Gastrocnemius medialis (tissue), 4 donors: ENCODE data around the gene AK5. TPM values are rescaled to one million over a fixed set of nuclear protein-coding genes. Genes with fewer than 3 reads are reported as not detected.

Source experiments
- ATAC-seq, 2 donors: fragments of 150-250 bp; one replicate each; pipeline ENCODE4 v1.9.1; 2016
- DNase-seq, 2 donors: peaks; one replicate each; pipeline ENCODE4 v3.0.0-alpha.2; 2019
- H3K27ac ChIP-seq, 4 donors: fragments of 200-600 bp; sonication (generic); 1 replicate in 1 of 4; 2 replicates in 3 of 4; pipeline ENCODE4 v1.5.1; 2016 to 2018; ENCODE audit warnings: mild to moderate bottlenecking in 2 of 4, moderate library complexity in 1 of 4
- H3K27me3 ChIP-seq, 3 donors: fragments of 200-600 bp; sonication (generic) in 2 of 3; 1 replicate in 1 of 3; 2 replicates in 2 of 3; pipeline versions ENCODE4 v1.5.1 to v1.6.0; 2016 to 2019; ENCODE audit warnings: mild to moderate bottlenecking in 1 of 3, moderate library complexity in 1 of 3
- H3K36me3 ChIP-seq, 2 donors: fragments of 200-600 bp; sonication (generic) in 1 of 2; one replicate each; pipeline ENCODE4 v1.5.1; 2017 to 2018
- H3K4me1 ChIP-seq, 2 donors: fragments of 200-600 bp; sonication (generic) in 1 of 2; one replicate each; pipeline ENCODE4 v1.5.1; 2016 to 2017; ENCODE audit warnings: mild to moderate bottlenecking in 2 of 2
- H3K4me3 ChIP-seq, 4 donors: fragments of 200-600 bp; sonication (generic) in 3 of 4; 1 replicate in 1 of 4; 2 replicates in 3 of 4; pipeline ENCODE4 v1.5.1; 2016 to 2019; ENCODE audit warnings: mild to moderate bottlenecking in 2 of 4
- H3K9me3 ChIP-seq, 3 donors: fragments of 200-600 bp; sonication (generic) in 2 of 3; 1 replicate in 1 of 3; 2 replicates in 2 of 3; pipeline ENCODE4 v1.5.1; 2016 to 2019
- POLR2A ChIP-seq, 2 donors: fragments of 450-650 bp; IDR thresholded peaks; one replicate each; pipeline ENCODE4 v1.6.1; 2017; ENCODE audit warnings: antibody characterized with exemption in 2 of 2, mild to moderate bottlenecking in 2 of 2, moderate library complexity in 2 of 2
- in situ Hi-C, 4 donors: fragments of 200-750 bp; cut with MboI; loops; one replicate each; pipeline versions ENCODE4 v1.15.0 to v1.8.0; 2017; ENCODE audit warnings: low sequenced_read_pairs in 4 of 4
- intact Hi-C: fragments of 100-400 bp; cut with DNase I; formaldehyde crosslinking; loops from one replicate; pipeline ENCODE4 v1.15.1; 2023; ENCODE audit warnings: low total_unique reads
- total RNA-seq, 4 donors: library from RNA; depleted of rRNA; stranded (reverse); fragments of >200 nt; gene quantifications; one replicate each; pipeline versions ENCODE4 v1.1.0 to v1.2.3, GENCODE V29; 2016
- TF ChIP-seq, protein P1 (sequence below), 5 experiments: fragments of 450-650 bp in 3 of 5; fragments of 200-600 bp in 2 of 5; sonication (generic) in 2 of 5; IDR thresholded peaks in 4 of 5; conservative IDR thresholded peaks in 1 of 5; 1 replicate in 4 of 5; 2 replicates in 1 of 5; pipeline ENCODE4 v1.5.1; 2016 to 2019; ENCODE audit warnings: antibody characterized with exemption in 5 of 5, mild to moderate bottlenecking in 3 of 5, moderate library complexity in 3 of 5

AK5 gene
- total RNA-seq, 4 donors from 2014 or later, result 0.07 to 1.8 TPM; not detected in 2

DNA sequence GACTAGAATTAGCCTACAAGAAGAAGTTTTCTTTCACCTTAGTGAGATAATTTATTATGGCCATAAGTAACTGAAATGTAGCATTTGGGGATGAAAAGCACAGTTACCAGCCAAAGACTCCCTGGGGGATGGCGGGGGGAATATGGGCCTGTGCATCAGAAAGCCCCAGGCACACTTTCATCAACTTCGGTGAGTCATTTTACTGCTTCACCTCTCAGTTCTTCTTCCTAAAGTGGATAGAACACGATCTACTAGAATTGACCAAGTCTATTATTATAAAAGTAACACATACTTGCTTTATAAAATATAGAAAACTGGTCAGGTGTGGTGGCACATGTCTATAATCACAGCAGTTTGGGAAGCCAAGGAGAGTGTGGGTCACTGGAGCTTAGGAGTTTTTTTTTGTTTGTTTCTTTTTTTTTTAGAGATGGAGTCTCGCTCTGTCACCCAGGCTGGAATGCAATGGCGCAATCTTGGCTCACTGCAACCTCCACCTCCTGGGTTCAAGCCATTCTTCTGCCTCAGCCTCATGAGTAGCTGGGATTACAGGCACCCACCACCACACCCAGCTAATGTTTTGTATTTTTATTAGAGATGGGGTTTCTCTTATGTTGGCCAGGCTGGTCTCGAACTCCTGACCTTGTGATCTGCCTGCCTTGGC, 258.8 kb downstream of the AK5 start:
- Histone ChIP-seq H3K9me3 (no peaks in the 10 kb centered on the region), H3K27ac (no peak overlapping the region), H3K36me3 (no peaks in the 10 kb centered on the region), H3K4me1 (peaks cover 0 to 14% of the 10 kb centered on the region in 2 donors), H3K4me3 (no peak overlapping the region), H3K27me3 (no peaks in the 10 kb centered on the region)
- intact Hi-C loops, result no loop called here
- DNase-seq (no peak), ATAC-seq (no peak)
- in situ Hi-C loops, result loop anchor here in 2 of 4 donors (25.0 kb wide), 1 partner anchor 378 kb away; no protein-coding TSS in a partner anchor
- TF ChIP-seq, protein P1, sequence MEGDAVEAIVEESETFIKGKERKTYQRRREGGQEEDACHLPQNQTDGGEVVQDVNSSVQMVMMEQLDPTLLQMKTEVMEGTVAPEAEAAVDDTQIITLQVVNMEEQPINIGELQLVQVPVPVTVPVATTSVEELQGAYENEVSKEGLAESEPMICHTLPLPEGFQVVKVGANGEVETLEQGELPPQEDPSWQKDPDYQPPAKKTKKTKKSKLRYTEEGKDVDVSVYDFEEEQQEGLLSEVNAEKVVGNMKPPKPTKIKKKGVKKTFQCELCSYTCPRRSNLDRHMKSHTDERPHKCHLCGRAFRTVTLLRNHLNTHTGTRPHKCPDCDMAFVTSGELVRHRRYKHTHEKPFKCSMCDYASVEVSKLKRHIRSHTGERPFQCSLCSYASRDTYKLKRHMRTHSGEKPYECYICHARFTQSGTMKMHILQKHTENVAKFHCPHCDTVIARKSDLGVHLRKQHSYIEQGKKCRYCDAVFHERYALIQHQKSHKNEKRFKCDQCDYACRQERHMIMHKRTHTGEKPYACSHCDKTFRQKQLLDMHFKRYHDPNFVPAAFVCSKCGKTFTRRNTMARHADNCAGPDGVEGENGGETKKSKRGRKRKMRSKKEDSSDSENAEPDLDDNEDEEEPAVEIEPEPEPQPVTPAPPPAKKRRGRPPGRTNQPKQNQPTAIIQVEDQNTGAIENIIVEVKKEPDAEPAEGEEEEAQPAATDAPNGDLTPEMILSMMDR (IDR thresholded peaks at IDR 0.05 in 4 of 5, conservative IDR thresholded peaks at IDR 0.05 in 1 of 5), result no peak
- no peak for TF ChIP-seq POLR2A (IDR thresholded peaks at IDR 0.05)

DNA sequence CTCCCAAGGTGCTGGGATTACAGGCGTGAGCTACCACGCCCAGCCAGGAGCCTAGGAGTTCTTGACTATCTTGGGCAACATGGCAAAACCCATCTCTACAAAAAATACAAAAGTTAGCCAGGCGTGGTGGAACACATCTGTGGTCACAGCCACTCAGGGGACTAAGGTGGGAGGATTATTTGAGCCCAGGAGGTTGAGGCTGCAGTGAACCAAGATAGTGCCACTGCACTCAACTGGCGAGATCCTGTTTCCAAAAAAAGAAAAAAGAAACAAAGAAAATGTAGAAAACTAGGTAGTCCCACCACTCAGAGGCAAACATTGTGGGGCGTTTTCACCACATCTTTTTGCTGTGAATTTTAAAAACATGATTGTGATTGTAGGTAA, 259.3 kb downstream of the AK5 start:
- no peak overlapping the region for H3K27ac ChIP-seq
- no peak overlapping the region for H3K4me3 ChIP-seq
- no peak for TF ChIP-seq POLR2A (IDR thresholded peaks at IDR 0.05)
- TF ChIP-seq, protein P1 (IDR thresholded peaks at IDR 0.05 in 4 of 5, conservative IDR thresholded peaks at IDR 0.05 in 1 of 5), result no peak
- no peaks in the 10 kb centered on the region for H3K9me3 ChIP-seq
- ATAC-seq, result no peak
- no peaks in the 10 kb centered on the region for H3K27me3 ChIP-seq
- H3K36me3 ChIP-seq, result no peaks in the 10 kb centered on the region
- H3K4me1 ChIP-seq, result peaks cover 0 to 14% of the 10 kb centered on the region in 2 donors
- no peak for DNase-seq
- intact Hi-C loops (no loop called here), in situ Hi-C loops (loop anchor here in 2 of 4 donors (25.0 kb wide), 1 partner anchor 379 kb away; no protein-coding TSS in a partner anchor)

DNA sequence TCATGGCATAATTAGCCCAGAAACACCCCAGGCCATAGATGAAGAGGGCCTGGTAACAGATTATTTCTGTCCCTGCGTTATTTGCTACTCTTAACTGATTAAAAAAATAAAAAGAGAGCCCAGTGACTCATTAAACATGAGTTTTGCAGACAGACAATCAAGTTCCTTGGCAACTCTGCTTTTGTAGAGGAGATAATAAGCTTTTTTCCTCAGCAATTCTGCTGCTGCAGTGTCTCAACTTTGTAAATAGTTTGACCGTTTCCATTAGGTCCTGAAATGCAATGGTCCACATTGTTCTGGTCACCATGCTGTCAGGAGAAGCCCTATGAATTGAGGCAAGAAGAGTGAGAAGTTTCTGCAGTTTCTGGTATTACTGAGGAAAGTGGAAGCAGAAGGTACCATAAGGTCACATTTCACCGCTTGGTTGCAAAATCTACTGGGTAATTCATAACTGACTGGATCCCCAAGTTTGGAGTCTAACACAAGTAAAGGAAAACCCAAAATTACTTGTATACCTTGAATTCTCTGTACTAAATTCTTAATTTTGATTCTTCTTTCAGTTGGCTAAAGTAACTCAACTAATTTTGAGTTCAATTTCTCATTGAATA, 261.1 kb downstream of the AK5 start:
- no peaks in the 10 kb centered on the region for H3K9me3 ChIP-seq
- no peak for DNase-seq
- H3K4me3 ChIP-seq, result no peak overlapping the region
- intact Hi-C loops, result no loop called here
- ATAC-seq, result no peak
- in situ Hi-C loops, result loop anchor here in 2 of 4 donors (25.0 kb wide), 1 partner anchor 381 kb away; no protein-coding TSS in a partner anchor
- H3K27me3 ChIP-seq, result no peaks in the 10 kb centered on the region
- H3K4me1 ChIP-seq, result peaks cover 0 to 14% of the 10 kb centered on the region in 2 donors
- no peak overlapping the region for H3K27ac ChIP-seq
- no peaks in the 10 kb centered on the region for H3K36me3 ChIP-seq
- no peak for TF ChIP-seq POLR2A (IDR thresholded peaks at IDR 0.05)
- TF ChIP-seq, protein P1 (IDR thresholded peaks at IDR 0.05 in 4 of 5, conservative IDR thresholded peaks at IDR 0.05 in 1 of 5), result no peak

DNA sequence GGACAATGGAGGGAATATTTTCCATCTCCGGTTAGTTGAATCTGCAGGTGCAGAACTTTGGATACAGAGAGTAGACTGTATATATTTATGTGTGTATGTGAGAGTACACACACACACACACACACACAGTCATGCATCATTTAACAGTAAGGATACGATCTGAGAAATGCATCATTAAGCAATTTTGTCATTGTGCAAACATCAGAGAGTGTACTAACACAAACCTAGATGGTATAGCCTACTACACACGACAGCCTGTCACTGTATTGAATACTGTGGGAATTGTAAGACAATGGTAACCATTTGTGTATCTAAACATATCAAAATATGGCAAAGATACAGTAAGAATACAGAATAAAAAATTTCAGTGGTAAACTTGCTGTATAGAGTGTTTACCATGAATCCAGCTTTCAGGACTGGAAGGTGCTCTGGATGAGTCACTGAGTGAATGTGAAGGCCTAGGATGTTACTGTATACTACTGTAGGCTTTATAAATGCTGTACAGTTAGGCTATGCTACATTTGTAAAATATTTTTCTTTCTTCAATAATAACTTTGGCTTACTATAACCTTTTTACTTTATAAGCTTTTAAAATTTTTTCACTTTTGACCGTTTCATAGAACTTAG, 262.1 kb downstream of the AK5 start:
- TF ChIP-seq, protein P1 (IDR thresholded peaks at IDR 0.05 in 4 of 5, conservative IDR thresholded peaks at IDR 0.05 in 1 of 5), result no peak
- TF ChIP-seq POLR2A (IDR thresholded peaks at IDR 0.05), result no peak
- H3K4me3 ChIP-seq, result no peak overlapping the region
- H3K36me3 ChIP-seq, result no peaks in the 10 kb centered on the region
- in situ Hi-C loops (loop anchor here in 2 of 4 donors (25.0 kb wide), 1 partner anchor 382 kb away; no protein-coding TSS in a partner anchor), intact Hi-C loops (no loop called here)
- DNase-seq, result no peak
- H3K4me1 ChIP-seq, result peaks cover 0 to 14% of the 10 kb centered on the region in 2 donors
- ATAC-seq, result no peak
- H3K27me3 ChIP-seq, result no peaks in the 10 kb centered on the region
- no peak overlapping the region for H3K27ac ChIP-seq
- no peaks in the 10 kb centered on the region for H3K9me3 ChIP-seq
